ENCODE results near the gene KIRREL3. TPM values are rescaled to one million over a fixed set of nuclear protein-coding genes. Genes with fewer than 3 reads are reported as not detected.
"Not testable (repeated sequence)": the region's sequence is repeated elsewhere in the genome, so short reads cannot be mapped to it uniquely, and the experiment has no call there.

KIRREL3 gene
- total RNA-seq, 1 experiment from 2014 or later: 2.2 TPM

DNA sequence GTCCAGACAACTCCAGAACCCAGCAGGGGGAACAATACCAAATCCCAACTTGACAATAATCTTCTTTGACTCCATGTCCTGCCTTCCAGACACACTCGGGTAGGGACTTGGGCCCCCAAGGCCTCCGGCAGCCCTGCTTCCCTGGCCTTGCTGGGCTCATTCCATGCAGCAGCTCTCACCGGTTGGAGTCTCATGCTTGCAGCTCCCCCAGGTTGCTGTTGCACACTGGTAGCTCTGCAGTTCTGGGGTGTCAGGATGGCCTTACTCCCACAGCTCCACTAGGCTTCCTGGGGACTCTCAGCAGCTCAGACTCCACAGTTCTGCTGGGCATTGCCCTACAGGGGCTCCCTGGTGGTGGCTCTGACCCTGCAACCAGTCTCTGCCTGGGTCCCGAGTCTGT is 602.3 kb downstream of the KIRREL3 start:
- Histone ChIP-seq H2AFZ (no peak overlapping the region), H3K79me2 (ENCODE audit: low read depth) (peaks cover 25% of the 10 kb centered on the region), H3K9me2 (ENCODE audit: insufficient read depth) (no peaks in the 10 kb centered on the region), H3K4me1 (replicated peaks; ENCODE audit: insufficient read depth) (peaks cover 27% of the 10 kb centered on the region), H3F3A (ENCODE audit: insufficient read depth, low read depth) (peaks cover 16% of the 10 kb centered on the region; the same call in 1 of the 2 replicates), H3K36me3 (ENCODE audit: low read depth) (no peaks in the 10 kb centered on the region), H3K27me3 (ENCODE audit: insufficient read depth, low read depth) (no peaks in the 10 kb centered on the region), H3K9me3 (ENCODE audit: insufficient read depth, low read depth) (no peaks in the 10 kb centered on the region), H3K4me2 (no peak overlapping the region), H3K4me3 (no peak overlapping the region), H4K20me1 (ENCODE audit: insufficient read depth) (0 out of 2 replicates have a peak, but pooled peaks cover 2% of the 10 kb centered on the region), H3K27ac (no peak overlapping the region)
- no peak for DNase-seq
- POLR2A ChIA-PET (ENCODE audit: unreplicated experiment): no interaction called here
- no TSS peak for BruUV-seq (replicated peaks)
- intact Hi-C loops (cut with micrococcal nuclease; ENCODE audit: unreplicated experiment): no loop called here
- TF ChIP-seq EZH2 (IDR thresholded peaks at IDR 0.05; ENCODE audit: low read depth) (no peak), CTCF (conservative IDR thresholded peaks at IDR 0.05) (no peak)
- CTCF ChIA-PET: no interaction called here

DNA sequence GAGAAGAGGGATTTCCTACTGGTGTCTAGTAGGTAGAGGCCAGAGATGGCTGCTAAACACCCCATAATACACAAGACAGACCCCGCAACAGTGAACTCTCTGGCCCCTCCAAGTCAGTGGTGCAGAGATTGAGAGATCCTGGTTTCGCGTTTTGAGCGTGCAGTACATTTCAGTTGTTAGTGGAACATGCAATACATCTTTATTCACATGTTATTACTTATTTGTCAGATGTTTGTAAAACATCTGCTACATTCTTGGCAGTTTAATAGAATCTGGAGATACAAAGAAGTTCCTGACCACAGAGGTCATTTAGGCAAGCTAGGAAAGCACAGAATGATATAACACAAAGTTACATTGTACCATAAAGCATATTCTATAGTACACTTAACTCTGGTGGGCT is 603.6 kb downstream of the KIRREL3 start:
- intact Hi-C loops (cut with micrococcal nuclease; ENCODE audit: unreplicated experiment): no loop called here
- H3K9me2 ChIP-seq (ENCODE audit: insufficient read depth): no peaks in the 10 kb centered on the region
- ChIA-PET POLR2A (ENCODE audit: unreplicated experiment) (no interaction called here), CTCF (no interaction called here)
- no peaks in the 10 kb centered on the region for H3K9me3 ChIP-seq (ENCODE audit: insufficient read depth, low read depth)
- H3F3A ChIP-seq (ENCODE audit: insufficient read depth, low read depth): peaks cover 5% of the 10 kb centered on the region; the same call in 1 of the 2 replicates
- no peak overlapping the region for H3K4me2 ChIP-seq
- peaks cover 14% of the 10 kb centered on the region; the same call in 1 of the 2 replicates for H3K4me1 ChIP-seq (replicated peaks; ENCODE audit: insufficient read depth)
- no peak for TF ChIP-seq EZH2 (IDR thresholded peaks at IDR 0.05; ENCODE audit: low read depth)
- no peak for TF ChIP-seq CTCF (conservative IDR thresholded peaks at IDR 0.05)
- H4K20me1 ChIP-seq (ENCODE audit: insufficient read depth): 0 out of 2 replicates have a peak, but pooled peaks cover 2% of the 10 kb centered on the region
- no peaks in the 10 kb centered on the region for H3K36me3 ChIP-seq (ENCODE audit: low read depth)
- DNase-seq: no peak
- no TSS peak for BruUV-seq (replicated peaks)
- no peak overlapping the region for H2AFZ ChIP-seq
- H3K27me3 ChIP-seq (ENCODE audit: insufficient read depth, low read depth): no peaks in the 10 kb centered on the region
- peaks cover 37% of the 10 kb centered on the region for H3K79me2 ChIP-seq (ENCODE audit: low read depth)
- H3K27ac ChIP-seq: no peak overlapping the region
- H3K4me3 ChIP-seq: no peak overlapping the region

- CTCF ChIA-PET; H3K9me3 ChIP-seq (ENCODE audit: insufficient read depth, low read depth); H3K4me3 ChIP-seq; H3F3A ChIP-seq (ENCODE audit: insufficient read depth, low read depth); DNase-seq; H3K27me3 ChIP-seq (ENCODE audit: insufficient read depth, low read depth); H3K4me1 ChIP-seq (replicated peaks; ENCODE audit: insufficient read depth); H2AFZ ChIP-seq; H3K4me2 ChIP-seq; intact Hi-C loops (cut with micrococcal nuclease; ENCODE audit: unreplicated experiment); H4K20me1 ChIP-seq (ENCODE audit: insufficient read depth); H3K36me3 ChIP-seq (ENCODE audit: low read depth); H3K9me2 ChIP-seq (ENCODE audit: insufficient read depth); BruUV-seq (replicated peaks); POLR2A ChIA-PET (ENCODE audit: unreplicated experiment); H3K27ac ChIP-seq: not testable (repeated sequence)
- H3K79me2 ChIP-seq (ENCODE audit: low read depth): peaks cover 44% of the 10 kb centered on the region
Observed at GRCh38 chr11:126396266-126396665, 604.3 kb downstream of the KIRREL3 start.

- H3K9me2 ChIP-seq (ENCODE audit: insufficient read depth); H3K4me3 ChIP-seq; H4K20me1 ChIP-seq (ENCODE audit: insufficient read depth); BruUV-seq (replicated peaks); POLR2A ChIA-PET (ENCODE audit: unreplicated experiment); H3K27ac ChIP-seq; intact Hi-C loops (cut with micrococcal nuclease; ENCODE audit: unreplicated experiment); H2AFZ ChIP-seq; H3K27me3 ChIP-seq (ENCODE audit: insufficient read depth, low read depth); H3F3A ChIP-seq (ENCODE audit: insufficient read depth, low read depth); H3K4me1 ChIP-seq (replicated peaks; ENCODE audit: insufficient read depth); CTCF ChIA-PET; H3K36me3 ChIP-seq (ENCODE audit: low read depth); H3K4me2 ChIP-seq; DNase-seq; H3K9me3 ChIP-seq (ENCODE audit: insufficient read depth, low read depth): not testable (repeated sequence)
- H3K79me2 ChIP-seq (ENCODE audit: low read depth): peaks cover 48% of the 10 kb centered on the region
Observed at GRCh38 chr11:126395784-126396183, 604.8 kb downstream of the KIRREL3 start.

DNA sequence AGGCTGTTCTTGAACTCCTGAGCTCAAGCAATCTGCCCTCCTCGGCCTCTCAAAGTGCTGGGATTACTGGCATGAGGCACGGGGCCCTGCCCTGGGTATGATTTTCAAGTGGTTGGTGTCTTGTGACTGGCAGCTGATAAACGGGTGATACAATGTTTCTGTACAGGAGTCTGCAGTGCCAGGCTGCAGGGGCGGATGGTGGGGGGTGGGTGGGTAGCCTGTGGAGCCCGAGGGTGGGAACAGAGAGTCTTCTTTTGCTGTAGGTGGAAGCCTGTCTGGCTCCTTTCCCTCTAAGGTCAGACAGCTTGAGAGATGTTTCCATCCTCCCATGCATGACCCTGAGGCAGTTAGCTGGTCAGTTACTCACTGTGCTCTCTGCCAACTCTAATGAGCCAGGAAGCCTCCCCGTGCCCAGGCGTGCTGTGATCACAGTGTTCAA is 605.9 kb downstream of the KIRREL3 start:
- peaks cover 51% of the 10 kb centered on the region for H3K79me2 ChIP-seq (ENCODE audit: low read depth)
- H3K9me3 ChIP-seq (ENCODE audit: insufficient read depth, low read depth); H3K27me3 ChIP-seq (ENCODE audit: insufficient read depth, low read depth); DNase-seq; H3K4me2 ChIP-seq; intact Hi-C loops (cut with micrococcal nuclease; ENCODE audit: unreplicated experiment); H2AFZ ChIP-seq; H4K20me1 ChIP-seq (ENCODE audit: insufficient read depth); POLR2A ChIA-PET (ENCODE audit: unreplicated experiment); H3F3A ChIP-seq (ENCODE audit: insufficient read depth, low read depth); H3K4me3 ChIP-seq; BruUV-seq (replicated peaks); H3K36me3 ChIP-seq (ENCODE audit: low read depth); H3K27ac ChIP-seq; H3K4me1 ChIP-seq (replicated peaks; ENCODE audit: insufficient read depth); H3K9me2 ChIP-seq (ENCODE audit: insufficient read depth): not testable (repeated sequence)
- CTCF ChIA-PET: interaction anchor here (0.5 kb wide), 1 partner anchor 25 kb away, joined by 4 read pairs; no protein-coding TSS in a partner anchor
